ENCODE data around the gene AFP.
"Not testable (repeated sequence)": the region's sequence is repeated elsewhere in the genome, so short reads cannot be mapped to it uniquely, and the experiment has no call there.

Gene AFP

DNA sequence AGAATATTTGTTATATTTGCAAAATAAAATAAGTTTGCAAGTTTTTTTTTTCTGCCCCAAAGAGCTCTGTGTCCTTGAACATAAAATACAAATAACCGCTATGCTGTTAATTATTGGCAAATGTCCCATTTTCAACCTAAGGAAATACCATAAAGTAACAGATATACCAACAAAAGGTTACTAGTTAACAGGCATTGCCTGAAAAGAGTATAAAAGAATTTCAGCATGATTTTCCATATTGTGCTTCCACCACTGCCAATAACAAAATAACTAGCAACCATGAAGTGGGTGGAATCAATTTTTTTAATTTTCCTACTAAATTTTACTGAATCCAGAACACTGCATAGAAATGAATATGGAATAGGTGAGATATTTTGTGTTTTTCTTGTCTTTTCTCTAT, at the start of gene AFP:
TSS of gene AFP (plus strand) at position 238 of the 400 bp plus-strand sequence. CDS start at position 280, 42 bp downstream.
- no peak for DNase-seq (ENCODE audit: low read depth)

- DNase-seq (ENCODE audit: low read depth): no peak
Observed at GRCh38 chr4:73387552-73387951, 48.5 kb upstream of the AFP start.

GRCh38 chr4:73388887-73389286, 47.1 kb upstream of the AFP start:
- DNase-seq (ENCODE audit: low read depth): no peak

DNA sequence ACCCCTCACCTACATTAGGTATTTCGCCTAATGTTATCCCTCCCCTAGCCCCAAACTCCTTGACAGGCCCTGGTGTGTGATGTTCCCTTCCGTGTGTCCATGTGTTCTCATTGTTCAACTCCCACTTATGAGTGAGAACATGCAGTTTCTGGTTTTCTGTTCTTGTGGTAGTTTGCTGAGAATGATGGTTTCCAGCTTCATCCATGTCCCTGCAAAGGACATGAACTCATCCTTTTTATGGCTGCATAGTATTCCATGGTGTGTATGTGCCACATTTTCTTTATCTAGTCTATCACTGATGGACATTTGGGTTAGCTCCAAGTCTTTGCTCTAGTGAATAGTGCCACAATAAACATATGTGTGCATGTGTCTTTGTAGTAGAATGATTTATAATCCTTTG, 46.4 kb upstream of the AFP start:
- not testable (repeated sequence) for DNase-seq (ENCODE audit: low read depth)

DNA sequence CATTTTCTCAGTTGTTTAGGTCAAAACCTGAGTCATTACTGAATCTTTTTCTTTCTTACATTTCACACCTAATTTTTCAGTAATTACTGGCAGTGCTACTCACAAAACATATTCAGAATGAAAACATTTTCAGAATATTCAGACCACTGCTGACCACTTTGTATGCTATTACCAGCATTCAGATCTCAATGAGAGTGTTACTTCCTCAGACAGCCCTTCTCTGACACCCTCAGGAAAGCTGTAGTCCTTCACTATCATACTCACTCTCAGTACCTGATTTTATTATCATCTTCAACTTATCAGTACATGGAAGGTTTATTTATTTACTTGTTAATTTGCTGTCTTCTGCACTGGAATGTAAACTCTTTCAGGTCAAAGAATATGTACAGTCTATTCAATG, 44.2 kb upstream of the AFP start:
- DNase-seq (ENCODE audit: low read depth): no peak

DNA sequence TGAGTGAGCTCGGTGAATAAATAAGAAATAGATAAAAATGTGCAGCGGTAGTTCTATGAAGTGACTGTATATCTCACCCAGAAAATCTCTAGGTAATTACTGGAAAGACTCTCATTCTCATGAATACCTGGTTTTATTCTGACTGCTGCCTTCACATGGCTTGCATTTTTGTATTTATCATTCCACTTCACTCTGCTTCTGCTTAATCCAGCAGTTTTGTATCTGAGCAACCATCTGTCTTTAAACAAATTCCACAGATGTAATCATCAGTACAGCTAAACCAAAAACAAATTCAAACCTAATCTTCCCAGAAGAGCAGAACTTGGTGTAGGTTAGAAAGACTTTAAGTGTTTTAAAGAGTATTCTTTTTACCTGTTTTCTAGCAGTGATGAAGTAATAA, 43.1 kb upstream of the AFP start:
- no peak for DNase-seq (ENCODE audit: low read depth)

GRCh38 chr4:73396304-73396703, 39.7 kb upstream of the AFP start:
- DNase-seq (ENCODE audit: low read depth): no peak

DNA sequence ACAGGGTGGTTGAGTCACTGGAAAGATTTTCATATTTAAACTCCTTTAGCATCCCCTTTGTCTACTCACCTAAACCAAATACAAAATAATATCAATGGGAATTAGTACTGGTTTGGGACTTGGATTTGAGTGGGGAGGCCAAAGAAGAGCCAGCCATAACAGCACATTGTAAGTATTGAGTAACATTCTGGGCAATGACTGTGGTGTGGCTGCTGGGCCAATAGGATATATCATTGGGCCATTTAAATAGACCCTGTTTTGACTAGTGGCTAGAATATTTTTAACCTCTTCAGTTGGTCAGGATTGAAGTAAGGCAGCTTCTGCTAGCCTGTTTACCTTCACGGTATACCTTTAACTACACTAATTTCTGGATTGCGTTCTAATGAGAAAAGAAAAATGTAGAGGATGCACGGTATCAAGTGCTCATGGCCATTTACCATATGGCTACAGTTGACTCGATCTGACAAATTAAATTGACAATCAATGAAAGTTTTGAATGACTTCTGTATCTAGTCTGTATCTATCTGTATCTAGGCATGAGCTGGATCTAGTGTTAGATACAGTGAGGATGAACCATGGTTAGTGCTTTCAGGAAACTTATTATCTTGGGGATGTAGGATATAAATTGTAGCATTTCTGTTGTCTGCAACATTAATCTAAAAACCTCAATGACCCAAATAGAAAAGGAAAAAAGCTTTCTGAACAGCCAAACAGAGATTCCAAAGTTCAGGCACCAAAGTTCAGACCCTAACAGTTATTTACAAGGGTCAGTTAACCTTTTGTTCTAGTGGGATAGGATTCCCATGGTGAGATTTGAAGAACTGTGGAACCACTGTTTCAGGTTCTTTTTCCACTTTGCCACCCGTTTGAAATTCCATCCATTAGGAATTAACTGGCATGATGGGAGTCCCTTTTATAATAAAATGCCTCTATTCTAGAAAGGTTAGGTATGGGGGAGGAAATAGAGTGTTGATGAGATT, 38.7 kb upstream of the AFP start:
- DNase-seq (ENCODE audit: low read depth): no peak

GRCh38 chr4:73401412-73401811, 34.6 kb upstream of the AFP start:
- DNase-seq (ENCODE audit: low read depth): no peak

GRCh38 chr4:73404042-73404441, 32.0 kb upstream of the AFP start, which contains the start of gene ALB:
Gene ALB (plus strand): TSS chr4:73404287. CDS start chr4:73404328, 41 bp downstream.
- no peak for DNase-seq (ENCODE audit: low read depth)

- DNase-seq (ENCODE audit: low read depth): no peak
Observed at GRCh38 chr4:73404457-73404856, 31.6 kb upstream of the AFP start.

- no peak for DNase-seq (ENCODE audit: low read depth)
Observed at GRCh38 chr4:73405138-73405537, 30.9 kb upstream of the AFP start.

DNA sequence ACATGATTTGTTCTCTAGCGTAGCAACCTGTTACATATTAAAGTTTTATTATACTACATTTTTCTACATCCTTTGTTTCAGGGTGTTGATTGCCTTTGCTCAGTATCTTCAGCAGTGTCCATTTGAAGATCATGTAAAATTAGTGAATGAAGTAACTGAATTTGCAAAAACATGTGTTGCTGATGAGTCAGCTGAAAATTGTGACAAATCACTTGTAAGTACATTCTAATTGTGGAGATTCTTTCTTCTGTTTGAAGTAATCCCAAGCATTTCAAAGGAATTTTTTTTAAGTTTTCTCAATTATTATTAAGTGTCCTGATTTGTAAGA, 29.5 kb upstream of the AFP start:
- no peak for DNase-seq (ENCODE audit: low read depth)

- DNase-seq (ENCODE audit: low read depth): no peak
Observed at GRCh38 chr4:73407227-73407673, 28.8 kb upstream of the AFP start.

- DNase-seq (ENCODE audit: low read depth): no peak
Observed at GRCh38 chr4:73408181-73408867, 27.7 kb upstream of the AFP start.

DNA sequence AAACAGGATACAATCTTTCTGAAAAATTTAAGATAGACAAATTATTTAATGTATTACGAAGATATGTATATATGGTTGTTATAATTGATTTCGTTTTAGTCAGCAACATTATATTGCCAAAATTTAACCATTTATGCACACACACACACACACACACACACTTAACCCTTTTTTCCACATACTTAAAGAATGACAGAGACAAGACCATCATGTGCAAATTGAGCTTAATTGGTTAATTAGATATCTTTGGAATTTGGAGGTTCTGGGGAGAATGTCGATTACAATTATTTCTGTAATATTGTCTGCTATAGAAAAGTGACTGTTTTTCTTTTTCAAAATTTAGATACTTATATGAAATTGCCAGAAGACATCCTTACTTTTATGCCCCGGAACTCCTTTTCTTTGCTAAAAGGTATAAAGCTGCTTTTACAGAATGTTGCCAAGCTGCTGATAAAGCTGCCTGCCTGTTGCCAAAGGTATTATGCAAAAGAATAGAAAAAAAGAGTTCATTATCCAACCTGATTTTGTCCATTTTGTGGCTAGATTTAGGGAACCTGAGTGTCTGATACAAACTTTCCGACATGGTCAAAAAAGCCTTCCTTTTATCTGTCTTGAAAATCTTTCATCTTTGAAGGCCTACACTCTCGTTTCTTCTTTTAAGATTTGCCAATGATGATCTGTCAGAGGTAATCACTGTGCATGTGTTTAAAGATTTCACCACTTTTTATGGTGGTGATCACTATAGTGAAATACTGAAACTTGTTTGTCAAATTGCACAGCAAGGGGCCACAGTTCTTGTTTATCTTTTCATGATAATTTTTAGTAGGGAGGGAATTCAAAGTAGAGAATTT, 26.8 kb upstream of the AFP start:
- DNase-seq (ENCODE audit: low read depth): no peak

DNA sequence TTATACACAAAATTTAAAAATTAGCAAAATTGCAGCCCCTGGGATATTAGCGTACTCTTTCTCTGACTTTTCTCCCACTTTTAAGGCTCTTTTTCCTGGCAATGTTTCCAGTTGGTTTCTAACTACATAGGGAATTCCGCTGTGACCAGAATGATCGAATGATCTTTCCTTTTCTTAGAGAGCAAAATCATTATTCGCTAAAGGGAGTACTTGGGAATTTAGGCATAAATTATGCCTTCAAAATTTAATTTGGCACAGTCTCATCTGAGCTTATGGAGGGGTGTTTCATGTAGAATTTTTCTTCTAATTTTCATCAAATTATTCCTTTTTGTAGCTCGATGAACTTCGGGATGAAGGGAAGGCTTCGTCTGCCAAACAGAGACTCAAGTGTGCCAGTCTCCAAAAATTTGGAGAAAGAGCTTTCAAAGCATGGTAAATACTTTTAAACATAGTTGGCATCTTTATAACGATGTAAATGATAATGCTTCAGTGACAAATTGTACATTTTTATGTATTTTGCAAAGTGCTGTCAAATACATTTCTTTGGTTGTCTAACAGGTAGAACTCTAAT, 26.0 kb upstream of the AFP start:
- no peak for DNase-seq (ENCODE audit: low read depth)

DNA sequence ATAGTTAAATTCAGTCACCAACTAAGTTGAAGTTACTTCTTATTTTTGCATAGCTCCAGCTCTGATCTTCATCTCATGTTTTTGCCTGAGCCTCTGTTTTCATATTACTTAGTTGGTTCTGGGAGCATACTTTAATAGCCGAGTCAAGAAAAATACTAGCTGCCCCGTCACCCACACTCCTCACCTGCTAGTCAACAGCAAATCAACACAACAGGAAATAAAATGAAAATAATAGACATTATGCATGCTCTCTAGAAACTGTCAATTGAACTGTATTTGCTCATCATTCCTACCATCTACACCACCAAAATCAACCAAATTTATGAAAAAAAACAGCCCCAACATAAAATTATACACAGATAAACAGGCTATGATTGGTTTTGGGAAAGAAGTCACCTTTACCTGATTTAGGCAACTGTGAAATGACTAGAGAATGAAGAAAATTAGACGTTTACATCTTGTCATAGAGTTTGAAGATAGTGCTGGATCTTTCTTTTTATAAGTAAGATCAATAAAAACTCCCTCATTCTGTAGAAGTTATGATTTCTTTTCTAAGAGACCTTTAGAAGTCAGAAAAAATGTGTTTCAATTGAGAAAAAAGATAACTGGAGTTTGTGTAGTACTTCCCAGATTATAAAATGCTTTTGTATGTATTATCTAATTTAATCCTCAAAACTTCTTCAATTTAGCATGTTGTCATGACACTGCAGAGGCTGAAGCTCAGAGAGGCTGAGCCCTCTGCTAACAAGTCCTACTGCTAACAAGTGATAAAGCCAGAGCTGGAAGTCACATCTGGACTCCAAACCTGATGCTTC, 24.9 kb upstream of the AFP start:
- DNase-seq (ENCODE audit: low read depth): no peak

GRCh38 chr4:73411731-73412414, 24.1 kb upstream of the AFP start:
- DNase-seq (ENCODE audit: low read depth): no peak

DNA sequence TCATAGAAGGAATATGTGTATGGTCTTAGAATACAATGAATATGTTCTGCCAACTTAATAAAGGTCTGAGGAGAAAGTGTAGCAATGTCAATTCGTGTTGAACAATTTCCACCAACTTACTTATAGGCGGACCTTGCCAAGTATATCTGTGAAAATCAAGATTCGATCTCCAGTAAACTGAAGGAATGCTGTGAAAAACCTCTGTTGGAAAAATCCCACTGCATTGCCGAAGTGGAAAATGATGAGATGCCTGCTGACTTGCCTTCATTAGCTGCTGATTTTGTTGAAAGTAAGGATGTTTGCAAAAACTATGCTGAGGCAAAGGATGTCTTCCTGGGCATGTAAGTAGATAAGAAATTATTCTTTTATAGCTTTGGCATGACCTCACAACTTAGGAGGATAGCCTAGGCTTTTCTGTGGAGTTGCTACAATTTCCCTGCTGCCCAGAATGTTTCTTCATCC, 22.7 kb upstream of the AFP start:
- DNase-seq (ENCODE audit: low read depth): no peak
